K562 (cell line): ENCODE results near the gene PCDHGB2. TPM values are rescaled to one million over a fixed set of nuclear protein-coding genes. Genes with fewer than 3 reads are reported as not detected.
A peak's percentile ranks its signal among the peaks of the same experiment; 100 is the strongest.

Experiments used
- ATAC-seq: fragments of 200-7000 bp; cut with Tn5 transposase; 3 replicates; pipeline ENCODE4 v1.9.1; 2020; ENCODE audit warnings: moderate library complexity
- BruUV-seq: library from RNA; stranded (reverse); fragments of 400-500 nt; replicated peaks from 2 replicates; lab custom pipeline; 2021; lab: Mats Ljungman, UMichigan
- CTCF ChIA-PET: fragments of 300-600 bp; formaldehyde crosslinking; extraction: SDS; loops from one replicate; lab custom pipeline; 2021; ENCODE audit warnings: low intra/inter-chr PET ratio; lab: Yijun Ruan, JAX
- POLR2A ChIA-PET: fragments of 300-600, 350-650 bp; sonication (Branson Sonifier 250); formaldehyde crosslinking; extraction: SDS; loops from one replicate; lab custom pipeline; 2021; ENCODE audit warnings: antibody characterized with exemption, inconsistent platforms; lab: Yijun Ruan, JAX
- DNase-seq, 4 experiments: peaks; one replicate each; pipeline versions ENCODE4 v3.0.0 to v3.0.0-alpha.2; 2011 to 2018; ENCODE audit warnings: low spot score in 3 of 4, mixed read lengths in 3 of 4; ENCODE audit errors: extremely low read depth in 1 of 4
- FAIRE-seq: peaks from 2 replicates; lab custom pipeline; 2011; peaks lifted over from hg19 to GRCh38; lab: Jason Lieb, UNC
- H2AFZ ChIP-seq: 2 replicates; pipeline ENCODE4 v1.6.0; 2011; ENCODE audit warnings: low read depth, low read length, control low read depth, inconsistent platforms
- H3K27ac ChIP-seq: fragments of 200-600 bp; 3 replicates; pipeline ENCODE4 v1.8.0; 2011; ENCODE audit warnings: low read depth, mild to moderate bottlenecking, control low read depth, inconsistent platforms, low read length, moderate library complexity, mixed read lengths; ENCODE audit errors: extremely low read depth
- H3K27me3 ChIP-seq, 2 experiments: fragments of 300-600 bp in 1 of 2; 2 replicates in 1 of 2; 3 replicates in 1 of 2; pipeline versions ENCODE4 v1.6.0 to v1.8.0; 2011; ENCODE audit warnings: inconsistent platforms in 2 of 2, low read length in 2 of 2, mild to moderate bottlenecking in 1 of 2, mixed read lengths in 1 of 2, moderate library complexity in 1 of 2; ENCODE audit not compliant: control insufficient read depth in 2 of 2, insufficient read depth in 2 of 2
- H3K36me3 ChIP-seq: fragments of 300-600 bp; 3 replicates; pipeline ENCODE4 v1.8.0; 2011; ENCODE audit warnings: mild to moderate bottlenecking, low read length, inconsistent platforms; ENCODE audit not compliant: control insufficient read depth, insufficient read depth
- H3K4me1 ChIP-seq, 2 experiments: fragments of 200-600 bp in 1 of 2; replicated peaks in 1 of 2; 2 replicates in 1 of 2; 3 replicates in 1 of 2; pipeline versions ENCODE4 v1.5.1 to v1.8.0; 2011; ENCODE audit warnings: inconsistent platforms in 2 of 2, low read length in 2 of 2, mild to moderate bottlenecking in 1 of 2, mixed read lengths in 1 of 2, moderate library complexity in 1 of 2; ENCODE audit not compliant: control insufficient read depth in 2 of 2, insufficient read depth in 2 of 2
- H3K4me2 ChIP-seq: 2 replicates; pipeline ENCODE4 v1.6.1; 2011; ENCODE audit warnings: low read length, control low read depth, inconsistent platforms, mixed read lengths; ENCODE audit not compliant: insufficient read depth
- H3K4me3 ChIP-seq: fragments of 200-600 bp; sonication (generic), shearing (Covaris generic); 2 replicates; pipeline ENCODE4 v1.5.1; 2016; ENCODE audit warnings: control low read depth, inconsistent platforms
- H3K79me2 ChIP-seq: fragments of 200-600 bp; 3 replicates; pipeline ENCODE4 v1.8.0; 2011; ENCODE audit warnings: low read length, inconsistent platforms; ENCODE audit not compliant: control insufficient read depth, insufficient read depth
- H3K9ac ChIP-seq, 2 experiments: 2 replicates each; pipeline versions ENCODE4 v1.6.0 to v1.6.1; 2011; ENCODE audit warnings: low read depth in 2 of 2, low read length in 2 of 2, control low read depth in 1 of 2, inconsistent platforms in 1 of 2, mild to moderate bottlenecking in 1 of 2, mixed read lengths in 1 of 2; ENCODE audit not compliant: insufficient read depth in 1 of 2
- H3K9me1 ChIP-seq: one replicate; pipeline ENCODE4 v1.6.0; 2011; ENCODE audit warnings: inconsistent platforms, mild to moderate bottlenecking, low read length, moderate library complexity; ENCODE audit not compliant: control insufficient read depth, insufficient read depth
- H3K9me3 ChIP-seq: replicated peaks from 2 replicates; pipeline ENCODE4 v1.5.1; 2011; ENCODE audit warnings: low read depth, low read length, inconsistent platforms; ENCODE audit not compliant: control insufficient read depth, insufficient read depth
- H4K20me1 ChIP-seq: replicated peaks from 2 replicates; pipeline ENCODE4 v1.6.1; 2011; ENCODE audit warnings: low read length, inconsistent platforms, mixed read lengths; ENCODE audit not compliant: control insufficient read depth, insufficient read depth
- CBX3 ChIP-seq, 2 experiments: IDR thresholded peaks; 1 replicate in 1 of 2; 2 replicates in 1 of 2; pipeline ENCODE4 v1.6.1; 2012; ENCODE audit warnings: inconsistent platforms in 2 of 2, low read length in 2 of 2, borderline replicate concordance in 1 of 2, control low read depth in 1 of 2
- L3MBTL2 ChIP-seq: fragments of 450-650 bp; IDR thresholded peaks from 2 replicates; pipeline ENCODE4 v1.6.1; 2016; ENCODE audit warnings: mild to moderate bottlenecking, moderate library complexity
- MTA3 ChIP-seq: fragments of 450-650 bp; formaldehyde crosslinking; IDR thresholded peaks from 2 replicates; pipeline ENCODE4 v1.6.1; 2017; ENCODE audit warnings: mild to moderate bottlenecking, borderline replicate concordance
- NFRKB ChIP-seq: fragments of 450-650 bp; IDR thresholded peaks from 2 replicates; pipeline ENCODE4 v1.6.1; 2016; ENCODE audit warnings: low read depth
- NRF1 ChIP-seq, 2 experiments: fragments of 450-650 bp; IDR thresholded peaks in 1 of 2; conservative IDR thresholded peaks in 1 of 2; 2 replicates each; pipeline ENCODE4 v1.6.1; 2014; ENCODE audit warnings: mild to moderate bottlenecking in 2 of 2
- TCF7L2 ChIP-seq: fragments of 150-350 bp; IDR thresholded peaks from 2 replicates; pipeline ENCODE4 v1.6.1; 2016; ENCODE audit warnings: low read depth, mild to moderate bottlenecking, low read length, moderate library complexity
- YY1 ChIP-seq, 3 experiments: IDR thresholded peaks; 2 replicates each; pipeline ENCODE4 v1.6.1; 2011; ENCODE audit warnings: low read length in 2 of 3, mild to moderate bottlenecking in 2 of 3, moderate library complexity in 2 of 3, borderline replicate concordance in 1 of 3, control low read depth in 1 of 3, low read depth in 1 of 3; ENCODE audit not compliant: insufficient read depth in 3 of 3, insufficient replicate concordance in 2 of 3, control insufficient read depth in 1 of 3, insufficient read length in 1 of 3; ENCODE audit errors: extremely low read depth in 1 of 3
- ZBTB17 ChIP-seq: fragments of 450-650 bp; formaldehyde crosslinking; IDR thresholded peaks from 2 replicates; pipeline ENCODE4 v1.4.0; 2020; ENCODE audit warnings: mild to moderate bottlenecking
- WGBS: fragments of 100-300 bp; shearing (Covaris generic); methylation state at CpG from one replicate; pipeline ENCODE4 v1.1.6; 2016; ENCODE audit warnings: low coverage, mixed read lengths; ENCODE audit not compliant: insufficient coverage; ENCODE audit errors: missing lambda C conversion rate; 5-methylcytosine and 5-hydroxymethylcytosine counted together
- in situ Hi-C: fragments of 300-500 bp; cut with MboI; formaldehyde crosslinking; loops from 4 replicates; pipeline ENCODE4 v1.15.0; 2018; ENCODE audit warnings: inconsistent platforms, mixed read lengths
- intact Hi-C: fragments of 100-400 bp; cut with micrococcal nuclease; formaldehyde crosslinking; loops from 2 replicates; pipeline ENCODE4 v1.14.2; 2022
- polyA plus RNA-seq, 8 experiments: library from polyadenylated mRNA; depleted of rRNA in 4 of 8; stranded (reverse) in 5 of 8; unstranded in 3 of 8; fragments of >200 nt; fragmentation: Nextera tagmentation in 2 of 8; fragmentation: Illumina TruSeq in 1 of 8; extraction: Ambion mirVana in 2 of 8; extraction: Trizol in 1 of 8; gene quantifications; 2 replicates each; pipeline versions ENCODE4 v1.2.1 to v1.2.3, GENCODE V29; 2011 to 2014; ENCODE audit warnings: inconsistent platforms in 1 of 8, missing spikeins in 1 of 8
- total RNA-seq, 7 experiments: library from RNA; depleted of rRNA in 6 of 7; stranded (reverse); fragments of >200 nt in 6 of 7; fragmentation: Illumina TruSeq in 2 of 7; extraction: Trizol in 2 of 7; gene quantifications; 2 replicates each; pipeline versions ENCODE4 v1.2.1 to v1.2.3, GENCODE V29; 2011 to 2021; ENCODE audit warnings: low replicate concordance in 1 of 7
- TF ChIP-seq, protein P1 (sequence below), 2 experiments: IDR thresholded peaks; 2 replicates each; pipeline ENCODE4 v1.6.1; 2011; ENCODE audit warnings: borderline replicate concordance in 1 of 2, control low read depth in 1 of 2, low read depth in 1 of 2, low read length in 1 of 2, mild to moderate bottlenecking in 1 of 2, mixed read lengths in 1 of 2, moderate library complexity in 1 of 2; ENCODE audit not compliant: insufficient read depth in 1 of 2, insufficient read length in 1 of 2, poor library complexity in 1 of 2, severe bottlenecking in 1 of 2; ENCODE audit errors: extremely low read depth in 1 of 2

The PCDHGB2 gene
- total and polyA plus RNA-seq, 9 of the 15 experiments (the other 6 are each of a cell fraction or from before 2014, with no cell fraction given), result 0.06 to 0.54 (median 0.29) TPM; not detected in 1

DNA sequence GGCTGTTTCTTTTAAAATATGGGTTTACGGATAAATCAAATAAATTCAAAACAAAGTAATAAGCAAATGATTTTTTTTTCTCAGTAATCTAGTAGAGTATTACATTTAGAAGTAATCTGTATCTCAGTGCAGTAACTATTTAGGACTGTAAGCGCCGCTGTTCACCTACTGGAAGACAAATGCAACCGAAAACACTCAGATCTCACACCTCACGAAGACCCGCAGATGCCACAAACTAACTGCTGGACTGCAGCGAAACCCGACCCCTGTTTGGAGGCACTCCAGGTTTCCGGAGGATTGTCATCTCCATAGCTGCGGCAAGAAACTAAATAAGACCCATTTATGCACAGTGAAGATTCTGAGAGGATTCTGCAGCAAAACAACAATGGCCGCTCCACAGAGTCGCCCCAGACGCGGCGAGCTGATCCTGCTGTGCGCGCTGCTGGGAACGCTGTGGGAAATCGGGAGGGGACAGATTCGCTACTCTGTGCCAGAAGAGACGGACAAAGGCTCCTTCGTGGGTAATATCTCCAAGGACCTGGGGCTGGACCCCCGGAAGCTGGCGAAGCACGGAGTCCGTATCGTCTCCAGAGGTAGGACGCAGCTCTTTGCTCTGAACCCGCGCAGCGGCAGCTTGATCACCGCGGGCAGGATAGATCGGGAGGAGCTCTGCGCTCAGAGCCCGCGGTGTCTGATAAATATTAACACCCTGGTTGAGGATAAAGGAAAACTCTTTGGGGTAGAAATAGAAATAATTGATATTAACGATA lies 32.8 kb downstream of the PCDHGB2 start, which contains the start of gene PCDHGA8:
PCDHGA8 (plus strand) TSS at position 205 of the 770 bp plus-strand sequence; CDS start at position 386, 181 bp downstream.
- H3K4me2 ChIP-seq, result peak within 1 kb of the TSS; percentile 23; the same call in 1 of the 2 replicates
- in situ Hi-C loops, result no loop called here
- POLR2A ChIA-PET, result interaction anchor here (0.7 kb wide), 1 partner anchor 524 kb away, joined by 3 read pairs; no protein-coding TSS in a partner anchor
- no peaks in the 10 kb centered on the region for H3K9me3 ChIP-seq
- H2AFZ ChIP-seq, result peak within 1 kb of the TSS; percentile 41; the same call in 1 of the 2 replicates
- H3K27ac ChIP-seq, result no peak within 1 kb of the TSS
- peaks cover 0 to 31% of the 10 kb centered on the region in 2 experiments; a peak in 3 of 5 replicates for H3K27me3 ChIP-seq
- H4K20me1 ChIP-seq, result no peaks in the 10 kb centered on the region
- H3K9ac ChIP-seq, result no peak within 1 kb of the TSS
- DNase-seq, result peak in 1 of 4 experiments; percentile 24
- H3K9me1 ChIP-seq, result no peaks in the 10 kb centered on the region
- ATAC-seq, result peak; percentile 78
- no TSS peak for BruUV-seq
- H3K4me1 ChIP-seq, result peaks cover 0 to 13% of the 10 kb centered on the region in 2 experiments; a peak in 1 of 5 replicates
- H3K79me2 ChIP-seq, result no peaks in the 10 kb centered on the region
- intact Hi-C loops, result no loop called here
- no peaks in the 10 kb centered on the region for H3K36me3 ChIP-seq
- H3K4me3 ChIP-seq, result peak within 1 kb of the TSS; percentile 2; the same call in 1 of the 2 replicates
- CTCF ChIA-PET, result interaction anchor here (1.3 kb wide), 1 partner anchor 172 kb away, joined by 3 read pairs; no protein-coding TSS in a partner anchor
- 31% methylated on average over 35 of the region's 38 CpGs for WGBS
- FAIRE-seq, result peak; percentile 59
- TF ChIP-seq CBX3 (IDR thresholded peaks at IDR 0.05; ENCODE audit: borderline replicate concordance in 1 of 2, low read length in 2 of 2) (peak in 1 of 2 experiments; percentile 68; a peak in 1 of 3 replicates), MTA3 (no peak), NFRKB (no peak), YY1 (IDR thresholded peaks at IDR 0.05; ENCODE audit: borderline replicate concordance in 1 of 3, control insufficient read depth in 1 of 3, extremely low read depth in 1 of 3, insufficient read depth in 3 of 3, insufficient read length in 1 of 3, insufficient replicate concordance in 2 of 3, low read depth in 1 of 3, low read length in 2 of 3) (peak in 1 of 3 experiments; percentile 56), TCF7L2 (no peak), ZBTB17 (CRISPR knock-in tag) (peak; percentile 19; the same call in 1 of the 2 replicates), L3MBTL2 (peak; percentile 93), NRF1 (conservative IDR thresholded peaks at IDR 0.05 in 1 of 2, IDR thresholded peaks at IDR 0.05 in 1 of 2) (0 out of 4 replicates have a peak, but pooled peaks of 1 of the 2 experiments have one; percentile 17)
- TF ChIP-seq, protein P1, sequence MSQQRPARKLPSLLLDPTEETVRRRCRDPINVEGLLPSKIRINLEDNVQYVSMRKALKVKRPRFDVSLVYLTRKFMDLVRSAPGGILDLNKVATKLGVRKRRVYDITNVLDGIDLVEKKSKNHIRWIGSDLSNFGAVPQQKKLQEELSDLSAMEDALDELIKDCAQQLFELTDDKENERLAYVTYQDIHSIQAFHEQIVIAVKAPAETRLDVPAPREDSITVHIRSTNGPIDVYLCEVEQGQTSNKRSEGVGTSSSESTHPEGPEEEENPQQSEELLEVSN (IDR thresholded peaks at IDR 0.05; ENCODE audit: borderline replicate concordance in 1 of 2, extremely low read depth in 1 of 2, insufficient read depth in 1 of 2, insufficient read length in 1 of 2, low read depth in 1 of 2, low read length in 1 of 2, poor library complexity in 1 of 2, severe bottlenecking in 1 of 2), result peak in 1 of 2 experiments; percentile 78
